GM19452 (cell line): ENCODE data around the gene TMEM198.

Experiments
- ATAC-seq: cut with Tn5 transposase; IDR thresholded peaks from one replicate; pipeline ENCODE4 v1.9.1; 2021; ENCODE audit not compliant: unreplicated experiment

Gene TMEM198

DNA sequence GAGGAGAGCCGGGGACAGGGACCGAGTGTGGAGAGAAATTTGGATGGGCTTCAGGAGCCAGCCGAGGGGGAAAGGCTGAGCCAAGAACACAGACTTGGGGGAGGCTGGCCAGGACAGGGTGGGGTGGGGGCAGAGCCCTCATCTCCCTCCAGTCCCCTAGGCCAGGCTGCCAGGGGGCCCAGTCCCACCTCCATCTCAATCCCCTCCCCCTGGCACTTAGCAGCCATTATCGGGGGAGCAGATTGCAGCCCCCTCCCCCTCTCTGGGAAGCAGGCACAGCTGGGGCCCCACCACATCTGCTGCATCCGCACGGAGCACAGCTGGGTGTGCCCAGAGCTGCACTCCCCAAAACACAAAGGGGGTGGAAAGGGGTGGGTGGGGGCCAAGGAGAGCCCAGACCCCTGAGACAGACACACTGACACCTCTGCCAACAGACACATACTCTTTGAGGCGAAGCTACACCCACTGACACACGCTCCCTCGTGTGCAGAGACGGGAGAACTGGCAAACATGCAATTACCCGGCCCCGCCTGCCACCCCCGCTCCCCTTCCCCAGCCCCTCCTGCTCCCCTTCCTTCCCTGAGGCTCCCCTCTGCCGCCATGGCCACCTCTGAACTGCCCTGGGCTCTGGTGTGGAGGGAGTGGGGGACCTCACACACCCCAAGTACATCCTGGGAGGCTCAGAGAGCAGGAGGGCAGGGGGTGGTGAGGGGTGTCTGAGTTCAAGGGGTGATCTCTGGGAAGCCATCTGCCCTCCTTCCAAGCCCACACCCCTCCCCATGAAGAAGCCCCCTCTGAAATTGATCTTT is 34.7 kb upstream of the TMEM198 start:
- peak; percentile 30 for ATAC-seq

DNA sequence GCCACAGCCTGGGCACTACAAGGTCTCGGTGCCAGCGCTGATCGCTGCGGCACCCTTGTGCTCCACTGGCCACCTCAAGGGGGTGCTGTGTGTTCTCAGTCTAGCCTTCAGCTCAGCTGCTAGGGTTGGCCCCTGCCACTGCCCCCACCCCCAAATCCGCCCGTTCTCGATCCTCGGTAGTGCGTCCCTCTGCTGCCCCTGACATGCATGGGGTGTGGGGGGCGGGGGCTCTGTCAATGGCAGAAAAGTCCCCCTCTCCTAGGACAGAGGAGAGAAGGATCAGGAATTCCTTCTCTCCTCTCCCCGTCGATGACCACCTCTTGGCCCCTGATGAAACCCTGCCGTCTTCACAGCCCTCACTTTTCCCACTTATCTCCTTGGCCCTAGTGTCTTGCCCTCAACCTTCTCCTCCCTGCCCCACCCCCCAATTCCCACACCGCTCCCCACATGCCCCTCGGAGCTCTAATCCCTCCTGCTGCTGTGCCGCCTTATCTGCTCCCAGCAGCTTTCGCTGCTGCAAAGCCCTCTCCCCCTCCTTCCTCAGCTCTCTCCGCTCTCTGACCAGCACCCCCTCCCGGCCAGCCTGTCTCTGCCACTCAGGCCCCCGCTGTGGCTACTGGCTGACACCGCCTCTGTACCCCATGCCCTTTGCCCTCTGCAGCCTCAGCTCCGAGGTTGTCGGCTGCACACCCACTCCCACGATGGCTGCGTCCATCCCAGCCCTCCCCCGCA is 33.9 kb upstream of the TMEM198 start:
- ATAC-seq = peak; percentile 65

DNA sequence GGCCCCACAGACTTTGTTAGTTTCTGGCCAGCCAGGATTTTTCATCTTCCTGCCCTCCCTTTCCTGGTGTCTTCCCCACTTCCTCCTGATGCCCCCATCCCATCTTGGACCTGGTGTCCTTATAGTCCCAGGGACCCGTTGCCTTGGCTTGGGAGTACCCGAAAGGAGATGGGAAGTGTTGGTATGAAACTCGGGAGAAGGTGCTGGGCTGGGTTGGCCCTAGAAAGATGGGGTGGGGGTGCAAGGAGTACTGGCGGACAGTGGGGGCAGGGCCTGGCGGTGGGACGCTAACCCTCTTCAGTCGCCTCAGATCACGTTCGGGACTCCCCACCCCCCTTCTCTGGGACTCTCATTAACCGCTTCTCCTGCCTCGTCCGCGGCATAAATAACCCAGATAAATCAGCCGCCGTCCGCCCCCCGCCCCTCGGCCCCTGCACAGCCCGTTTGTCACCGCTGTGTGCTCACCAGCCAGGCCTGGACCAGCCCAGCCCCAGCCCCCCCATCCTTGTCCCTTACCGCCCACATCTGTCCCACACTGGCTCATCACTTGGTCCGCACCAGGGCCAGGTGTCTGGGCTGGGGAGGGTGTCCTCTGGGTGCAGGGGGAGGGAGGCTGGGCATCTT is 33.2 kb upstream of the TMEM198 start:
- no peak for ATAC-seq

DNA sequence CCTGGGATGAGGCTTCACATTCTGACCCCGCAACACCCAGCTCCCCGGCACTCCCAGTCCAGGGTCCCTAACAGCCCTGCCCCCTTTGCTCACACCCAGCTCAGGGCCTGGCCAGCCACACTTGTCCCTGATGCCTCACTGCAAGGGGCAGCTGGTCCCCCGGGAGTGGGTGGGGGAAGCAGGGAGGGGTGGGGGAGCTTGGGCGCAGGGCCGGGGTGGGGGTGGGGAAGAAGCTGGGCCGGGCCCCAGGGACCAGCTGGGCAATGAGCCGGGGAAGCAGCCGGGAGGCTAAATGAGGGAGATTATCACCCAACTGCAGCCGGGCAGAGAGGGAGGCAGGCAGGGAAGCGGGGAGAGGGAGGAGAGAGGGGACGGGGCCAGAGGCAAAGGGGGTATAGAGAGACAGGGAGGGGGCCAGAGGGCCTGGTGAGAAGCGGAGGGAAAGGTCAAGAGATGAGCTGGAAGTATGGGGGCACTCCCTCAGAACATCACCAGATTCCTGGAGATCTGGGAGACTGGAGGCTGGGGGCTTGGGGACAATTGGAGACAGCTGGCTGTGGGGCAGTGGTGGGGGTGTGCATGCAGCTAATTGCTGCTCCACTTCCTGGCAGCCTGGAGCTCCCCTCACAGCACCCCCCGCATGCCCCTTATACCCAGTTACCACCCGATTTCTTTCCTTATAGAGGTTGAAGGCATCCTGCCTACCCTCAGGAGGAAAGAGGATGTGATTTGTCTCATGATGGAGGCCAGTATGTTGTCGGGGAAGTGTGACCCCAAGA is 32.1 kb upstream of the TMEM198 start:
- no peak for ATAC-seq

DNA sequence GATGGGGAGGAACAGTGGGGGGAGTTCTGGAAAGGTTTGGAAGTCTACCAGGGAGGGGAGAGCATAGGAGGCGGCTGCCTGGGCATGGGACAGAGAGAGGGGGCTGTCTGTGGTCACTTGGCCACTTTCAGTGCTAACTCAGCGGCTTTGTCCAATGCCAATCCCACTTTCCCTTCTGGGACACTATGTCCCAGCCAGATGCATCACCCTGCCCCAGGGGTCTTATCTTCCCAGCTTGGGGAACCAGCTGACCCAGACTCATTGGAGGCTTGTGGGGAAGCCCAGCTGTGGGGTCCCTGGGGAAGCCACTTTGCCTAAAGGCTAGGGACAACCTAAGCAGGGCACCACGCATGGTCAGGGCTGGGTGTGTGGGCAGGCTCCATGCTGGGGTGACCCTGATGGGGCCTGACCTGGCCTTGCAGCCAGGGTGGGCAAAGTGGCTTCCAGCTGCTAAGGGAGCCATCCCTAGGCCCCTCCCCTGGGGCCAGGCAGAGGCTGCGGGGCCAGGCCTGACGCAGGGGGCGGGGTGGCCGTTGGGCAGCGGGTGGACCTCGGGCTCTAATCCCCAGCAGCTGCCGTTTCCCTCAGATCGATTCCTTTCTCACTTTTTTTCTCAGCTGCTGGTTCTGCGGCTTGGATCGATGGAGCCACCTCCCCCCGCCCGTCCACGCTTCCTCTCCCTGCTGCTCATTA is 31.2 kb upstream of the TMEM198 start:
- ATAC-seq = no peak

DNA sequence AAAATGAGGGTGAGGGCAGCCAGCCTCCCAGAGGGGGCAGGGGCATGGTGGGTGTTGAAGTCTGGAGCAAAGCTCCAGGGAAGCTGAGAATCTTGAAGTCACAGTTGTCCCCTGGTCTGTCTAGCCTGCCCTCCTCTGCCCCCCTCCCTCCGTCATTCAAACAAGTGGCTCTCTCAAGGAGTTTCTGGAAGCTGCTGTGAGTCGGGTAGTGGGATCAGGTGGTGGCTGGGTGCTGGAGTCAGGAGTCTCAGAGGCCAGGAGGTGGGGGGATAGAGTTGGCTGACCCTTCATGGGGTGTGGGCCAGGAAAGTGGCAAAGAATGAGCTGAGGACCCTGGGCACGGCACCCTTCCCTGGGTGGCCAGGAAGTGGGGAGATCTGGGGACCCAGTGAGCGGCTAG is 30.0 kb upstream of the TMEM198 start:
- no peak for ATAC-seq

DNA sequence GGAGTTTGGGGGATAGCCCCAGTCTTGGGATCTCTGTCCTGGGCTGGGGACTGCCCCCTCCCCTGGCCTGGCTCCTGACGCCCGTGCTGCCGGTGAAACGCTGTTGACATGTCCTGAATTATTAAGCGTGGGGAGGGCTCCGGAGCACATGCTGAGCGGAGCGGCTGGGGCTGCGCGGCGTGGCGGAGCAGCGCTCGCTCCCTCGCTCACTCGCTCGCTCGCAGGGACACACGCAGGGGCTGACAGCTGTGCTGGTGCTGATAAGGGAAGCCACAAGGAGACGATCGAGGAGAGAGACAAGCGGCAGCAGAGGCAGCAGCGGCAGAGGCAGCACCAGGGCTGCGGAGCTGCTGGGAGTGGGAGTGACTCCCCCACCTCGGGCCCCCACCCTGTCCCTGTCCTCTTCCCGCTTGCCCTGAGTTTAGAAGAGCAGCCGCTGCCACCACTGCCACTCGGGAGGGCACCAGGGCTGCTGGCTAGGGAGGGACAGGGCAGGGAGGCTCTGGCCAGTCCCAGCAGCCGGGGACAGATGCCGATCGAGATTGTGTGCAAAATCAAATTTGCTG is 29.5 kb upstream of the TMEM198 start, which contains the start of gene ASIC4:
TSS of gene ASIC4 (plus strand) at position 287 of the 566 bp plus-strand sequence. CDS start at position 530, 243 bp downstream.
- ATAC-seq = no peak

DNA sequence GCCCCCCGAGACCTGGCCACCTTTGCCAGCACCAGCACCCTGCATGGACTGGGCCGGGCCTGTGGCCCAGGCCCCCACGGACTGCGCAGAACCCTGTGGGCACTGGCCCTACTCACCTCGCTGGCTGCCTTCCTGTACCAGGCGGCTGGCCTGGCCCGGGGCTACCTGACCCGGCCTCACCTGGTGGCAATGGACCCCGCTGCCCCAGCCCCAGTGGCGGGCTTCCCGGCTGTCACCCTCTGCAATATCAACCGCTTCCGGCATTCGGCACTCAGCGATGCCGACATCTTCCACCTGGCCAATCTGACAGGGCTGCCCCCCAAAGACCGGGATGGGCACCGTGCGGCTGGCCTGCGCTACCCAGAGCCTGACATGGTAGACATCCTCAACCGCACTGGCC is 29.0 kb upstream of the TMEM198 start:
- no peak for ATAC-seq

DNA sequence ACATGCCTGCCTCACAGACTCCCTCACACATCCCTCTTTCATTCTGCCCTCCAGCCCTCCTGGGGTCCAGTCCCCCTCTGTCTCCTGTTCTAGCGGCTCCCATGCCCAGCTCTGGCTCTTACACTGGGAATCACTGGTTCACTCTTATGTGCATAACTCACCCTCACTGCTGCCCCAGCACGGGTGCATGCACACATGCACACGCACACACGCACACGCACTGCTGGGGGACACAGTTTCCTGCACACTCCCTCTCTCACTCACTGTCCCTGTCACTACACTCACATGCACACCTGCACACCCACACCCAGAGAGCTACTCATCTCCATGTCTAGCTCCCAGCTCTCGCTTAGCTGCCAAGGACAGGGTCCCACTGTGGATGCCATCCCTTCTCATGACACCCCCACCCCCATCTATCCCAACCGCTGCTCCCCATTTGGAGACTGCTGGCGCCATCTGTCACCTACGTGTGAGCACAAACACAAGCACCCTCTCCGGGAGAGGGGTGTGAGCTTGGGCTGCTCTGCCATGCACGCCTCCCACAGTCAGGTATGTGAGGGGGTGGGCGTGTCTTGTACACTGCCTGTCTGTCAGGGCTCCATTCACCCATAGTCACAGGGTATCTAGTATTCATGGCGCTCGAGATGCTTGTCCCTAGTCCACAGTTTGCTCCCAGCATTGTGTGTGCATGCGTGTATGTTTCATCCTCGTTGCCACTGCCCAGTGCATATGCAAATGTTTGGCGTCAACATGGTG is 27.8 kb upstream of the TMEM198 start:
- ATAC-seq = no peak

DNA sequence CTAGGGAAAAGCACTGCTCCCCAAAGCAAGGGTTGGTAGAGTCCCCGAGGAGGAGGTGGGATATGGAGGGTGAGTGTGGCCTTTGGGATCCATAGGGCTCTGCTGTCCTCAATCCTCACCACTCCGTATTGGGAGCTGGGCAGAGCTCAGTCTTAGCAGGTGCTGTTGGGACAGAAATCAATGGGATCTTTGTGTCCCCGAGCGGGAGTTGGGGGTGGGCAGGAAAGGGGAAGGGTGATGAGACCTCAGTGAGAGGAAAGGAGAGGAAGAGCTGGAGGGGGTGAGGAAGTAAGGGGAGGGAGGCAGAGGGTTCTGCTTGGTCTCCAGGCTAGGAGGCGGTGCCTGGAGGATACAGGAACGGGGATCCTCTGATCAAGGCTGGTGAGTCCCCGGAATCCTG is 26.9 kb upstream of the TMEM198 start:
- ATAC-seq = no peak

DNA sequence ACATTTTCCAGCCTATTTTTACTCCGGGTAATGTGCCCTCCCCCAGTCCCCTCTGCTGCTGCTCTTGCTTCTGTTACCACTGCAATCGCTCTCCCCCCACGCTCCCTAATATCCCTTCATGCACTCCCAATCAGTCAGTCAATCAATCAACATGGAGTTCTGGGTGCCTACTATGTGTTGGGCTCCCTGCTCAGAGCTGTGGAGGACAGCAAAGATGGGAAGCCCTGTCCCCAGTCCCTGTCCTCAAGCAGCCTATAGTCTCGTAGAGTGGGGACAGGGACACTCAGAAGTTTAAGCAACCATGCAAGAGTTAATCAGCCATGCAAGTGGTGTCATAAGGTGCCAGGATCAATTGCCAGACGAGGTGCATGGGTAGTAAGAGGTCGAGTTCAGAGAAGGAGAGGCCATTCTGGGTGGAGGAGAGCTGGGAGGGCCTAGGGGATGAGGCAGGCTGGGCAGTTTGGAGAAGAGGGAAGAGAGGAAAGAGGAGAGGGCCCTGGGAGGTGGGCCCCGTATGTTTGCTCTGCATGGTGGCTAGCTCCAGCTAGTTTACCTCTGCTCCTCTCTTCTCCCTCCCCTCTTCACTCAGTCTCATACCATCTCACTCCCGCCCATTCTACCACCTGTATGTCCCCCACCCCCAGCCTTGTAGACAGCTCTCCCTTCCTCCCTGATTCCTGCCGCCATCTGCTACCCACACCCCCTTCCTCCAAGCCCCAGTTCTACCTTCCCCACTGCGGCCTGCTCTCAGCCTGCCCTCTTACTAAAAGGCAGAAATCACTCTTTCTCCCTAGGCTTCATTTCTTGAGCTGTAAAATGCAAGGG is 25.7 kb upstream of the TMEM198 start:
- ATAC-seq = no peak

DNA sequence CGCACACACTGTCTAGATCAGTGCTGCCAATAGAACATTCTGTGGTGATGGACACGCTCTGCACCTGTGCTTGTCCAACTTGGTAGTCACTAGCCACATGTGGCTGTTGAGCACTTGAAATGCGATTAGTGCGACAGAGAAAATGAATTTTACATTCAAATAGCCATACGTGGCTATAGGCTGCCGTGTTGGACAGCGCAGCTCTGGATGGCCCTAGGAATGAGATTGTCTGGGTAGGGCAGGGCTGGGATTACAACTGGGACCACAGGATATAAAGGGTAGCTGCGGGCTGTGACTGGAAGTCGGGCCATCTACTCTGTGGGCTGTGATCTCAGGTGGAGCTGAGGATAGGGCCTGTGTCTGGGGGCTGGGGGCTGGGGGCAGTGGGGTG is 24.3 kb upstream of the TMEM198 start:
- no peak for ATAC-seq

DNA sequence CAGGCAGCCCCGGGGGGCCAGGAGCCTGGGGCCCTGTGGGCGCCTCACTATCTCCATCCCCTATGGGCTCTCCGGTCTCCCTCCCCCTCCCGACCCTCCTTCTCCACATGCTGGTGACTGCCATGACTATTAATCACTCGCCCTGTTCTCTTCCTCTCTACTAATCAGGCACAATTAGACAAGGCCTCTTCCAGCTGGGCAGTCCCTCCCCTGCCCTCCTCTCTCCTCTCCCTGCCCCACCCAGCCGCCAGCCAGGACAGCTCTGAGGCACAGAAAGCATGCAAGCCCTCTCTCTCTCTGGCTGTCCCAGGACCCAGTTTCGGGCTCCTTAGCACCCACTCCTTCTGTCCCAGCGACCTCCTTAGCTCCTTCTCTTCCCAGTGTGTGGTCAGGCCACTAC is 23.7 kb upstream of the TMEM198 start:
- ATAC-seq = no peak

DNA sequence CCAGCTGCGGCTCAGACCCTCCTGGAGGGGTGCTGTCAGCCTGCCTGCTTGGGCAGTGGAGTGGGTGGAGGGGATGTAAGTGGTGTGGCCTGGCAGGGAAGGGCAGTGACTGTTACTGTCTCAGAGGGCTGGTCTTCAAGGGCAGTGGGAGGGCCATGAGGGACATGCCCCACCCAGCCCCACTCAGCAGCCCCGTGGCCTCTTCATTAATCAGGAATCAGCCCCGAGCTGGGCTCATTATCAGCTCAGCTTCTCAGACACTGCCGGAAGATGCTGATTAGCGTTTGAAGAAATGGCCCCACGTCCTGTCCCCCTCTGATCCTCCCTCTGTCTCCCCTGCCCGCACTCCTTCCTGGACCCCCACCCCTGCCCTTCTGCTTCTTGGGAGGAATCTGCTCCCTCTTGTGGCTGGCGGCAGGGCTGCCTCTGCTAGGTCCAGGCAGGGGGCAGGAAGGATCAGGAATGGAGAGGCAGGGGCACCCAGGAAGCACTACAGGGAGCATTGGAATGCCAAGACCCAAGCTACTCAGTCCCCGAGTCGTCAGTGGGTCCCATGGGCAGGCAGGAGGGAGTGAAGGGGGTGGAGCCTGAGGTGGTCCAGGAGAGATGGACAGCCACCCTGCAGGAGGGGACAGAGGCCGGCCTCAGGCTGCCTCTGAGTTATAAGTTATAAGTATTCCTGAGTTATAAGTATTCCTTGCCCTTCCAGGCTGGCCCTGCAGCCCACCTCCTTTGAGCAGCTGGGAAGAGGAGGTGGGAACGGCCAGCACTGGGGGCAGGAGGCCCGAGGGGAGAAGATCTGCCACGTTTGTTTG is 22.6 kb upstream of the TMEM198 start:
- no peak for ATAC-seq

DNA sequence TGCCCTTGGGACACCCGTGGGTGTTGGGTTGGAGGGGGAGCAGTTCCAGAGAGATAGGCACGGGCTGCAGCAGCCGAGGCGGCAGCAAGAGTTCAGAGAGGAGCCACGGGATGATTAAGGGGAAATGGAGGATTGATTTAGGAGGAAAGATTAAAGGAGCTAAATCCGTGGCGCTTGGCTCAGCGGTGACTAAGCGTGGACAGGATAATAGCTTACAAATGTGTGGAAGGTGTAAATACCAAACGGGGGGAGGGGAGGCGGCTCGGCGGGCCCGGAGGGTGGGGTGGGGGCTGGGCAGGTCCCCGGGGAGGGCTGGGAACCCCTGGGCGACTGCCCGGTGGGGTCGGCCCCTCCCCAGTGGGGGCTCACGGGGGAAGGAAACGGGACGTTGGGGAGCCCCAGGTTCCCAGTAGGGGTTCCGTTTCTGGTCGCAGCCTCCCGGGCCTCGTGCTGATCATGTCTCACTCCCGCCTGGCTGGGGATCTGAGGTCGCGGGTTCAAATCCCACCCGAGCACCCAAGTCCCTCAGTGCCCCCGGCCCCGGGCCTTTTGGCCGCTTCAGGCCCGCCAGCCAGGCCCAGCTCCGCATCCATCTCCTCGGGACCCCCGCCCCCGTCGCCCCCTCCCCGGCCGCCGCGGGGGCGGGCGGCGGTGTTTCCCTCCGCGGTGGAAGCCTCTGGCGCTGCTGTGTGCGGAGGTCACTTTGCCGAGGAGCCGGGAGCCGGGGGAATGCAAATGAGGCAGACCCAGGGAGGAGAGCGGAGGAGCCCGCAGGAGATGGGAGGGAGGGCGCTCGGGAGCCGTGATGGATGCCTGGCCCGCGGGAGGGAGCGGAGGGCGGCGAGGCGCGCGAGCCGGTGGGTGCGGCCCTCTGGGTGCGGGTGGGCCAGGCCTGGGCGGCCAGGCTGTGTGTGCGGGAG is 21.5 kb upstream of the TMEM198 start:
- no peak for ATAC-seq

DNA sequence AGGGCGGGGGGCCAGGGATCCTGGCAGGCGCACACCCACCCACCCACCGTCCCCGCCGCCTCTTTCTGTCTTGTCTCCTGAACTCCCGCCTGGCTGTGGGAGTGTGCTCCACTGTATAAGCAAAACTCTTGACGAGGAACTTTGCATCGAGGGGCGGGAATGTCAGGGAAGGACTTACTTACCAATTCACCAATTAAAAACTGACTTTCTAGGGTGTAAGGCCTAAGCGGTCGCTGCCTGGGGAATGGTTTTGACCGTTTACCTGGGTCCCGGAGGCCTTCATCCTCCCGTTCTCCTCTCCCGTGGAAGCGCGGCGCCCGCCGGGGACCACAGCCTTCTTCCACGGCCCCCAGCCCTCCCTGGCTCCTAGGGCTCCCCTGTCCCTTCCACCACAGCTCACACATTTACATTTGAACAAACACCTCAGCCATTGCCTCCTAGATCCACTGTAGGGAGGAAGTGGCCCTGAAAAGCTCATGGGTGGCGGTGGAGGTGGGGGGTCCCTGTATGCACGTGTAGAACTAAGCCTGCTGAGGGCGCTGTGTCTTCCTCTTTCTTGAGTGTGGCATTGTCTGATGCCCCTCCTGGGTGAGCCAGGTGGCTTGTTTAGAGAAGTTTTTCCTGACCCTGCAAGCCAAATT is 20.7 kb upstream of the TMEM198 start:
- ATAC-seq = no peak
